HEK293 (cell line): ENCODE measurements around the gene HCFC1.

Experiments used
- BCL11B ChIP-seq: fragments of 450-650 bp; formaldehyde crosslinking; IDR thresholded peaks from 2 replicates; pipeline ENCODE4 v1.5.1; 2016; ENCODE audit warnings: low read depth, missing biosample characterization, missing genetic modification characterization
- GLI4 ChIP-seq: fragments of 450-650 bp; formaldehyde crosslinking; IDR thresholded peaks from 2 replicates; pipeline ENCODE4 v1.5.1; 2016; ENCODE audit warnings: missing biosample characterization, missing genetic modification characterization
- KLF17 ChIP-seq: fragments of 450-650 bp; formaldehyde crosslinking; IDR thresholded peaks from 2 replicates; pipeline ENCODE4 v1.5.1; 2016; ENCODE audit warnings: missing biosample characterization, missing genetic modification characterization
- KLF8 ChIP-seq: fragments of 450-650 bp; formaldehyde crosslinking; IDR thresholded peaks from 2 replicates; pipeline ENCODE4 v1.5.1; 2016; ENCODE audit warnings: missing biosample characterization, missing genetic modification characterization
- PRDM10 ChIP-seq: fragments of 450-650 bp; formaldehyde crosslinking; IDR thresholded peaks from 2 replicates; pipeline ENCODE4 v1.5.1; 2016; ENCODE audit warnings: missing biosample characterization, missing genetic modification characterization
- PRDM4 ChIP-seq: fragments of 450-650 bp; formaldehyde crosslinking; IDR thresholded peaks from 2 replicates; pipeline ENCODE4 v1.5.1; 2017; ENCODE audit warnings: missing biosample characterization, missing genetic modification characterization
- SP7 ChIP-seq: fragments of 450-650 bp; formaldehyde crosslinking; IDR thresholded peaks from 2 replicates; pipeline ENCODE4 v1.5.1; 2016; ENCODE audit warnings: missing biosample characterization, missing genetic modification characterization
- TCF7L2 ChIP-seq: IDR thresholded peaks from 2 replicates; pipeline ENCODE4 v1.6.1; 2011; ENCODE audit warnings: low read depth, mild to moderate bottlenecking, inconsistent platforms, low read length, moderate library complexity, borderline replicate concordance
- ZBTB26 ChIP-seq: fragments of 450-650 bp; formaldehyde crosslinking; optimal IDR thresholded peaks from 2 replicates; pipeline ENCODE3; 2016; ENCODE audit warnings: missing biosample characterization, mild to moderate bottlenecking, missing genetic modification characterization
- ZNF10 ChIP-seq: fragments of 450-650 bp; formaldehyde crosslinking; IDR thresholded peaks from 2 replicates; pipeline ENCODE4 v1.5.1; 2017; ENCODE audit warnings: missing biosample characterization, missing genetic modification characterization
- ZNF146 ChIP-seq: fragments of 450-650 bp; formaldehyde crosslinking; IDR thresholded peaks from 2 replicates; pipeline ENCODE4 v1.5.1; 2016; ENCODE audit warnings: missing biosample characterization, missing genetic modification characterization
- ZNF169 ChIP-seq: fragments of 450-650 bp; formaldehyde crosslinking; IDR thresholded peaks from 2 replicates; pipeline ENCODE4 v1.5.1; 2016; ENCODE audit warnings: missing biosample characterization, missing genetic modification characterization
- ZNF175 ChIP-seq: fragments of 450-650 bp; formaldehyde crosslinking; IDR thresholded peaks from 2 replicates; pipeline ENCODE4 v1.5.1; 2016; ENCODE audit warnings: missing biosample characterization, missing genetic modification characterization
- ZNF211 ChIP-seq: fragments of 450-650 bp; formaldehyde crosslinking; IDR thresholded peaks from 2 replicates; pipeline ENCODE4 v1.5.1; 2016; ENCODE audit warnings: low read depth, missing biosample characterization, missing genetic modification characterization
- ZNF26 ChIP-seq: fragments of 450-650 bp; formaldehyde crosslinking; IDR thresholded peaks from 2 replicates; pipeline ENCODE4 v1.5.1; 2016; ENCODE audit warnings: missing biosample characterization, missing genetic modification characterization
- ZNF311 ChIP-seq: fragments of 450-650 bp; formaldehyde crosslinking; IDR thresholded peaks from 2 replicates; pipeline ENCODE4 v1.5.1; 2017; ENCODE audit warnings: missing biosample characterization, missing genetic modification characterization, borderline replicate concordance
- ZNF335 ChIP-seq: fragments of 450-650 bp; formaldehyde crosslinking; conservative IDR thresholded peaks from 2 replicates; pipeline ENCODE4 v1.5.1; 2016; ENCODE audit warnings: missing biosample characterization, missing genetic modification characterization
- ZNF510 ChIP-seq: fragments of 450-650 bp; formaldehyde crosslinking; IDR thresholded peaks from 2 replicates; pipeline ENCODE4 v1.5.1; 2018; ENCODE audit warnings: mild to moderate bottlenecking, missing genetic modification characterization, missing biosample characterization; ENCODE audit not compliant: insufficient replicate concordance
- ZNF610 ChIP-seq: fragments of 450-650 bp; formaldehyde crosslinking; IDR thresholded peaks from 2 replicates; pipeline ENCODE4 v1.5.1; 2016; ENCODE audit warnings: missing biosample characterization, missing genetic modification characterization, borderline replicate concordance
- ZNF645 ChIP-seq: fragments of 450-650 bp; formaldehyde crosslinking; IDR thresholded peaks from 2 replicates; pipeline ENCODE4; 2016; ENCODE audit warnings: missing biosample characterization, missing genetic modification characterization
- ZNF664 ChIP-seq: fragments of 450-650 bp; formaldehyde crosslinking; IDR thresholded peaks from 2 replicates; pipeline ENCODE4 v1.5.1; 2016; ENCODE audit warnings: missing biosample characterization, missing genetic modification characterization
- ZNF704 ChIP-seq: fragments of 450-650 bp; formaldehyde crosslinking; IDR thresholded peaks from 2 replicates; pipeline ENCODE4 v1.5.1; 2016; ENCODE audit warnings: missing biosample characterization, missing genetic modification characterization
- ZNF747 ChIP-seq: fragments of 450-650 bp; formaldehyde crosslinking; IDR thresholded peaks from 2 replicates; pipeline ENCODE4 v1.5.1; 2016; ENCODE audit warnings: missing biosample characterization, missing genetic modification characterization
- ZSCAN4 ChIP-seq: fragments of 450-650 bp; formaldehyde crosslinking; IDR thresholded peaks from 2 replicates; pipeline ENCODE4 v1.5.1; 2017; ENCODE audit warnings: missing biosample characterization, missing genetic modification characterization

HCFC1 gene

GRCh38 chrX:153971450-153972367, at the start of gene HCFC1 (continued):
- TF ChIP-seq ZBTB26: peak; percentile 82
- TF ChIP-seq ZNF704 (tag by site-specific recombination): no peak
- TF ChIP-seq ZNF26 (tag by site-specific recombination): no peak
- TF ChIP-seq ZSCAN4 (tag by site-specific recombination): no peak; the same call in 1 of the 2 replicates
- no peak for TF ChIP-seq GLI4 (tag by site-specific recombination)
- no peak; the same call in 1 of the 2 replicates for TF ChIP-seq PRDM10
- TF ChIP-seq ZNF510 (tag by site-specific recombination): no peak
- TF ChIP-seq ZNF664 (tag by site-specific recombination): no peak
- TF ChIP-seq PRDM4 (tag by site-specific recombination): no peak
- no peak for TF ChIP-seq ZNF747 (tag by site-specific recombination)
- TF ChIP-seq ZNF211 (tag by site-specific recombination): no peak
- TF ChIP-seq ZNF335 (tag by site-specific recombination): peak; percentile 76; the same call in 1 of the 2 replicates
- peak; percentile 85; the same call in 1 of the 2 replicates for TF ChIP-seq ZNF10 (tag by site-specific recombination)
- no peak; the same call in none of the 2 replicates for TF ChIP-seq ZNF610
- peak; percentile 85 for TF ChIP-seq TCF7L2
- 0 out of 2 replicates have a peak, but pooled peaks have one; percentile 72 for TF ChIP-seq KLF17 (tag by site-specific recombination)
- TF ChIP-seq ZNF169 (tag by site-specific recombination): no peak
- peak; percentile 67 for TF ChIP-seq SP7 (tag by site-specific recombination)
- TF ChIP-seq ZNF645: peak; percentile 15; the same call in 1 of the 2 replicates
- TF ChIP-seq KLF8: peak; percentile 99
- 0 out of 2 replicates have a peak, but pooled peaks have one; percentile 2 for TF ChIP-seq ZNF146 (tag by site-specific recombination)
- no peak for TF ChIP-seq ZNF175
- peak; percentile 15; the same call in 1 of the 2 replicates for TF ChIP-seq BCL11B (tag by site-specific recombination)
- TF ChIP-seq ZNF311: no peak
